K562 (cell line): ENCODE data around the gene HDAC3. TPM values are rescaled to one million over a fixed set of nuclear protein-coding genes. Genes with fewer than 3 reads are reported as not detected.

Source experiments
- ATAC-seq: fragments of 200-7000 bp; cut with Tn5 transposase; 3 replicates; pipeline ENCODE4 v1.9.1; 2020; ENCODE audit warnings: moderate library complexity
- BruUV-seq: library from RNA; stranded (reverse); fragments of 400-500 nt; replicated peaks from 2 replicates; lab custom pipeline; 2021; lab: Mats Ljungman, UMichigan
- CTCF ChIA-PET: fragments of 300-600 bp; formaldehyde crosslinking; extraction: SDS; loops from one replicate; lab custom pipeline; 2021; ENCODE audit warnings: low intra/inter-chr PET ratio; lab: Yijun Ruan, JAX
- POLR2A ChIA-PET: fragments of 300-600, 350-650 bp; sonication (Branson Sonifier 250); formaldehyde crosslinking; extraction: SDS; loops from one replicate; lab custom pipeline; 2021; ENCODE audit warnings: antibody characterized with exemption, inconsistent platforms; lab: Yijun Ruan, JAX
- DNase-seq, 4 experiments: peaks; one replicate each; pipeline versions ENCODE4 v3.0.0 to v3.0.0-alpha.2; 2011 to 2018; ENCODE audit warnings: low spot score in 3 of 4, mixed read lengths in 3 of 4; ENCODE audit errors: extremely low read depth in 1 of 4
- FAIRE-seq: peaks from 2 replicates; lab custom pipeline; 2011; peaks lifted over from hg19 to GRCh38; lab: Jason Lieb, UNC
- H2AFZ ChIP-seq: 2 replicates; pipeline ENCODE4 v1.6.0; 2011; ENCODE audit warnings: low read depth, low read length, control low read depth, inconsistent platforms
- H3K27ac ChIP-seq: fragments of 200-600 bp; 3 replicates; pipeline ENCODE4 v1.8.0; 2011; ENCODE audit warnings: low read depth, mild to moderate bottlenecking, control low read depth, inconsistent platforms, low read length, moderate library complexity, mixed read lengths; ENCODE audit errors: extremely low read depth
- H3K27me3 ChIP-seq, 2 experiments: fragments of 300-600 bp in 1 of 2; 2 replicates in 1 of 2; 3 replicates in 1 of 2; pipeline versions ENCODE4 v1.6.0 to v1.8.0; 2011; ENCODE audit warnings: inconsistent platforms in 2 of 2, low read length in 2 of 2, mild to moderate bottlenecking in 1 of 2, mixed read lengths in 1 of 2, moderate library complexity in 1 of 2; ENCODE audit not compliant: control insufficient read depth in 2 of 2, insufficient read depth in 2 of 2
- H3K36me3 ChIP-seq: fragments of 300-600 bp; 3 replicates; pipeline ENCODE4 v1.8.0; 2011; ENCODE audit warnings: mild to moderate bottlenecking, low read length, inconsistent platforms; ENCODE audit not compliant: control insufficient read depth, insufficient read depth
- H3K4me1 ChIP-seq, 2 experiments: fragments of 200-600 bp in 1 of 2; replicated peaks in 1 of 2; 2 replicates in 1 of 2; 3 replicates in 1 of 2; pipeline versions ENCODE4 v1.5.1 to v1.8.0; 2011; ENCODE audit warnings: inconsistent platforms in 2 of 2, low read length in 2 of 2, mild to moderate bottlenecking in 1 of 2, mixed read lengths in 1 of 2, moderate library complexity in 1 of 2; ENCODE audit not compliant: control insufficient read depth in 2 of 2, insufficient read depth in 2 of 2
- H3K4me2 ChIP-seq: 2 replicates; pipeline ENCODE4 v1.6.1; 2011; ENCODE audit warnings: low read length, control low read depth, inconsistent platforms, mixed read lengths; ENCODE audit not compliant: insufficient read depth
- H3K4me3 ChIP-seq: fragments of 200-600 bp; sonication (generic), shearing (Covaris generic); 2 replicates; pipeline ENCODE4 v1.5.1; 2016; ENCODE audit warnings: control low read depth, inconsistent platforms
- H3K79me2 ChIP-seq: fragments of 200-600 bp; 3 replicates; pipeline ENCODE4 v1.8.0; 2011; ENCODE audit warnings: low read length, inconsistent platforms; ENCODE audit not compliant: control insufficient read depth, insufficient read depth
- H3K9ac ChIP-seq, 2 experiments: 2 replicates each; pipeline versions ENCODE4 v1.6.0 to v1.6.1; 2011; ENCODE audit warnings: low read depth in 2 of 2, low read length in 2 of 2, control low read depth in 1 of 2, inconsistent platforms in 1 of 2, mild to moderate bottlenecking in 1 of 2, mixed read lengths in 1 of 2; ENCODE audit not compliant: insufficient read depth in 1 of 2
- H3K9me1 ChIP-seq: one replicate; pipeline ENCODE4 v1.6.0; 2011; ENCODE audit warnings: inconsistent platforms, mild to moderate bottlenecking, low read length, moderate library complexity; ENCODE audit not compliant: control insufficient read depth, insufficient read depth
- H3K9me3 ChIP-seq: replicated peaks from 2 replicates; pipeline ENCODE4 v1.5.1; 2011; ENCODE audit warnings: low read depth, low read length, inconsistent platforms; ENCODE audit not compliant: control insufficient read depth, insufficient read depth
- H4K20me1 ChIP-seq: replicated peaks from 2 replicates; pipeline ENCODE4 v1.6.1; 2011; ENCODE audit warnings: low read length, inconsistent platforms, mixed read lengths; ENCODE audit not compliant: control insufficient read depth, insufficient read depth
- ARID1B ChIP-seq: fragments of 450-650 bp; IDR thresholded peaks from 2 replicates; pipeline ENCODE4 v1.6.1; 2016; ENCODE audit warnings: antibody characterized with exemption, mild to moderate bottlenecking, inconsistent platforms
- ARID3B ChIP-seq: fragments of 250-450 bp; sonication (Bioruptor Pico); IDR thresholded peaks from 2 replicates; pipeline ENCODE4 v1.4.0; 2020; ENCODE audit warnings: borderline replicate concordance
- ATF1 ChIP-seq, 2 experiments: fragments of 450-650 bp in 1 of 2; IDR thresholded peaks; 2 replicates each; pipeline ENCODE4 v1.6.1; 2016; ENCODE audit warnings: missing compliant biosample characterization in 1 of 2, missing genetic modification characterization in 1 of 2
- CCAR2 ChIP-seq: fragments of 200-400 bp; formaldehyde crosslinking; IDR thresholded peaks from 2 replicates; pipeline ENCODE4 v1.6.1; 2017; ENCODE audit warnings: mild to moderate bottlenecking, low read depth, low read length
- FOXK2 ChIP-seq, 2 experiments: fragments of 450-650 bp; IDR thresholded peaks in 1 of 2; conservative IDR thresholded peaks in 1 of 2; 2 replicates each; pipeline ENCODE4 v1.6.1; 2016; ENCODE audit warnings: low read depth in 2 of 2, mild to moderate bottlenecking in 1 of 2
- GATAD2B ChIP-seq: fragments of 450-650 bp; IDR thresholded peaks from 2 replicates; pipeline ENCODE4 v1.6.1; 2017; ENCODE audit warnings: mild to moderate bottlenecking, borderline replicate concordance
- KLF10 ChIP-seq: fragments of 250-450 bp; sonication (Bioruptor Pico); IDR thresholded peaks from 2 replicates; pipeline ENCODE4 v1.6.1; 2021; ENCODE audit warnings: matching md5 sums
- MTA3 ChIP-seq: fragments of 450-650 bp; formaldehyde crosslinking; IDR thresholded peaks from 2 replicates; pipeline ENCODE4 v1.6.1; 2017; ENCODE audit warnings: mild to moderate bottlenecking, borderline replicate concordance
- MYNN ChIP-seq, 2 experiments: sonication (generic); formaldehyde crosslinking in 1 of 2; IDR thresholded peaks; 2 replicates each; pipeline versions ENCODE4 v1.5.0 to v1.6.1; 2016 to 2020; ENCODE audit warnings: antibody characterized with exemption in 1 of 2, missing genetic modification reagents in 1 of 2
- TCF7L2 ChIP-seq: fragments of 150-350 bp; IDR thresholded peaks from 2 replicates; pipeline ENCODE4 v1.6.1; 2016; ENCODE audit warnings: low read depth, mild to moderate bottlenecking, low read length, moderate library complexity
- VEZF1 ChIP-seq: fragments of 200-800 bp; sonication (Bioruptor generic); IDR thresholded peaks from 2 replicates; pipeline ENCODE4 v1.6.1; 2017; ENCODE audit warnings: missing genetic modification characterization, missing compliant biosample characterization
- ZC3H8 ChIP-seq: fragments of 450-650 bp; IDR thresholded peaks from 2 replicates; pipeline ENCODE4 v1.6.1; 2017
- ZHX1 ChIP-seq: fragments of 150-350 bp; conservative IDR thresholded peaks from 2 replicates; pipeline ENCODE4 v1.6.1; 2014; ENCODE audit warnings: low read length
- ZNF133 ChIP-seq: fragments of 250-450 bp; sonication (Bioruptor Pico); IDR thresholded peaks from 2 replicates; pipeline ENCODE4 v1.4.0; 2020; ENCODE audit warnings: mild to moderate bottlenecking
- ZNF143 ChIP-seq: sonication (generic); formaldehyde crosslinking; IDR thresholded peaks from 2 replicates; pipeline ENCODE4 v1.9.0; 2022; ENCODE audit warnings: mild to moderate bottlenecking, missing genetic modification reagents
- ZNF197 ChIP-seq: fragments of 200-800 bp; sonication (Bioruptor generic); IDR thresholded peaks from 2 replicates; pipeline ENCODE4 v1.6.1; 2016; ENCODE audit warnings: low read depth, missing genetic modification characterization, missing compliant biosample characterization
- ZNF830 ChIP-seq: fragments of 250-450 bp; sonication (Bioruptor Pico); IDR thresholded peaks from 2 replicates; pipeline ENCODE4 v1.5.0; 2021; ENCODE audit warnings: mild to moderate bottlenecking
- WGBS: fragments of 100-300 bp; shearing (Covaris generic); methylation state at CpG from one replicate; pipeline ENCODE4 v1.1.6; 2016; ENCODE audit warnings: low coverage, mixed read lengths; ENCODE audit not compliant: insufficient coverage; ENCODE audit errors: missing lambda C conversion rate; 5-methylcytosine and 5-hydroxymethylcytosine counted together
- in situ Hi-C: fragments of 300-500 bp; cut with MboI; formaldehyde crosslinking; loops from 4 replicates; pipeline ENCODE4 v1.15.0; 2018; ENCODE audit warnings: inconsistent platforms, mixed read lengths
- intact Hi-C: fragments of 100-400 bp; cut with micrococcal nuclease; formaldehyde crosslinking; loops from 2 replicates; pipeline ENCODE4 v1.14.2; 2022
- polyA plus RNA-seq, 8 experiments: library from polyadenylated mRNA; depleted of rRNA in 4 of 8; stranded (reverse) in 5 of 8; unstranded in 3 of 8; fragments of >200 nt; fragmentation: Nextera tagmentation in 2 of 8; fragmentation: Illumina TruSeq in 1 of 8; extraction: Ambion mirVana in 2 of 8; extraction: Trizol in 1 of 8; gene quantifications; 2 replicates each; pipeline versions ENCODE4 v1.2.1 to v1.2.3, GENCODE V29; 2011 to 2014; ENCODE audit warnings: inconsistent platforms in 1 of 8, missing spikeins in 1 of 8
- total RNA-seq, 7 experiments: library from RNA; depleted of rRNA in 6 of 7; stranded (reverse); fragments of >200 nt in 6 of 7; fragmentation: Illumina TruSeq in 2 of 7; extraction: Trizol in 2 of 7; gene quantifications; 2 replicates each; pipeline versions ENCODE4 v1.2.1 to v1.2.3, GENCODE V29; 2011 to 2021; ENCODE audit warnings: low replicate concordance in 1 of 7

Gene HDAC3
- total and polyA plus RNA-seq, 9 of the 15 experiments (the other 6 are each of a cell fraction or from before 2014, with no cell fraction given) = 89.7 to 191 (median 119) TPM

- no peaks in the 10 kb centered on the region for H3K9me3 ChIP-seq
- no peaks in the 10 kb centered on the region for H3K79me2 ChIP-seq
- no peak overlapping the region for H3K9ac ChIP-seq
- peak; percentile 53 for ATAC-seq
- DNase-seq = peak; percentile 39 to 72 (median 54)
- ChIA-PET POLR2A (interaction anchor here (0.5 to 2.7 kb wide), 4 partner anchors 12 to 466 kb away, joined by 3 to 11 read pairs (median 3); partner anchors contain the start of gene ARAP3), CTCF (no interaction called here)
- H3K4me2 ChIP-seq = no peak overlapping the region
- H3K4me1 ChIP-seq = peaks cover 0 to 8% of the 10 kb centered on the region in 2 experiments; a peak in 2 of 5 replicates
- whole genome bisulfite sequencing = 26% methylated on average over 8 of the region's 8 CpGs
- BruUV-seq = no TSS peak
- in situ Hi-C loops (no loop called here), intact Hi-C loops (no loop called here)
- peak overlapping the region; percentile 37; the same call in 2 of the 3 replicates for H3K27ac ChIP-seq
- FAIRE-seq = peak; percentile 65
- H4K20me1 ChIP-seq = no peaks in the 10 kb centered on the region
- peaks cover 11% of the 10 kb centered on the region; the same call in 2 of the 3 replicates for H3K36me3 ChIP-seq
- peaks cover 5% of the 10 kb centered on the region for H3K9me1 ChIP-seq
- no peak overlapping the region for H2AFZ ChIP-seq
- no peak overlapping the region for H3K4me3 ChIP-seq
- H3K27me3 ChIP-seq = no peaks in the 10 kb centered on the region
- TF ChIP-seq VEZF1 (CRISPR knock-in tag) (peak; percentile 19; the same call in 1 of the 2 replicates), GATAD2B (no peak), CCAR2 (no peak), KLF10 (CRISPR knock-in tag) (no peak), MYNN (IDR thresholded peaks at IDR 0.05) (no peak), MYNN (CRISPR knock-in tag; IDR thresholded peaks at IDR 0.05) (no peak), ARID3B (CRISPR knock-in tag) (no peak), ATF1 (CRISPR knock-in tag; IDR thresholded peaks at IDR 0.05) (no peak), ATF1 (tag; IDR thresholded peaks at IDR 0.05) (peak; percentile 35), FOXK2 (conservative IDR thresholded peaks at IDR 0.05 in 1 of 2, IDR thresholded peaks at IDR 0.05 in 1 of 2; ENCODE audit: low read depth in 2 of 2) (peak in 1 of 2 experiments; percentile 15; a peak in 1 of 4 replicates), TCF7L2 (no peak), MTA3 (no peak), ZNF133 (CRISPR knock-in tag) (no peak), ZHX1 (no peak), ARID1B (peak; percentile 69), ZNF143 (no peak), ZC3H8 (no peak), ZNF830 (no peak), ZNF197 (CRISPR knock-in tag) (no peak)
Measured at GRCh38 chr5:141657937-141658545, 21.4 kb upstream of the HDAC3 start.
